Prostate gland (tissue), 2 donors: Measurements from ENCODE around the gene DCUN1D1.

ENCODE experiments used
- POLR2A ChIP-seq: fragments of 450-650 bp; IDR thresholded peaks from one replicate; pipeline ENCODE4 v1.6.1; 2016; ENCODE audit warnings: antibody characterized with exemption, mild to moderate bottlenecking
- TF ChIP-seq, protein P1 (sequence below), 4 experiments: fragments of 200-600 bp in 2 of 4; fragments of 450-650 bp in 2 of 4; sonication (generic) in 2 of 4; IDR thresholded peaks; 1 replicate in 3 of 4; 2 replicates in 1 of 4; pipeline ENCODE4 v1.5.1; 2016 to 2019; ENCODE audit warnings: antibody characterized with exemption in 4 of 4, mild to moderate bottlenecking in 2 of 4, moderate library complexity in 2 of 4

DNA sequence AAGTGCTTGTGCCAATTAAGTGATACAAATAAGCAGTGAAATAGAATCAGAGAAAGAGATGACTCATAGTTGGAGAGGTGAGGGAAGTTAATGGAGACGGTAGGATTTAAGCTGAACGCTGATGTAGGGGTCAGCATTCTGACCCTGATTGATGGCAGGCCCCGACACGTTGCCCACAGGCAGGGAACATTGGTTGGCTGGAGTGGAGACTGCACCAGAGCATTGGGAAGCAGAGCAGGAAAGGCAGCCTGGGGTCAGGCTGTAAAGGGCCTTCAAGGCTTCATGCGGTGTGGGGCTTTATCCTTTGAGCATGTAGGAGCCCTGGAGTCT, 68.6 kb downstream of the DCUN1D1 start:
- no peak for TF ChIP-seq POLR2A
- TF ChIP-seq, protein P1, sequence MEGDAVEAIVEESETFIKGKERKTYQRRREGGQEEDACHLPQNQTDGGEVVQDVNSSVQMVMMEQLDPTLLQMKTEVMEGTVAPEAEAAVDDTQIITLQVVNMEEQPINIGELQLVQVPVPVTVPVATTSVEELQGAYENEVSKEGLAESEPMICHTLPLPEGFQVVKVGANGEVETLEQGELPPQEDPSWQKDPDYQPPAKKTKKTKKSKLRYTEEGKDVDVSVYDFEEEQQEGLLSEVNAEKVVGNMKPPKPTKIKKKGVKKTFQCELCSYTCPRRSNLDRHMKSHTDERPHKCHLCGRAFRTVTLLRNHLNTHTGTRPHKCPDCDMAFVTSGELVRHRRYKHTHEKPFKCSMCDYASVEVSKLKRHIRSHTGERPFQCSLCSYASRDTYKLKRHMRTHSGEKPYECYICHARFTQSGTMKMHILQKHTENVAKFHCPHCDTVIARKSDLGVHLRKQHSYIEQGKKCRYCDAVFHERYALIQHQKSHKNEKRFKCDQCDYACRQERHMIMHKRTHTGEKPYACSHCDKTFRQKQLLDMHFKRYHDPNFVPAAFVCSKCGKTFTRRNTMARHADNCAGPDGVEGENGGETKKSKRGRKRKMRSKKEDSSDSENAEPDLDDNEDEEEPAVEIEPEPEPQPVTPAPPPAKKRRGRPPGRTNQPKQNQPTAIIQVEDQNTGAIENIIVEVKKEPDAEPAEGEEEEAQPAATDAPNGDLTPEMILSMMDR (IDR thresholded peaks at IDR 0.05), result no peak
